HEK293T (cell line): ENCODE measurements around the gene ESPNL.

Experiments
- ARNT ChIP-seq: fragments of 450-650 bp; IDR thresholded peaks from 2 replicates; pipeline ENCODE4 v1.6.1; 2017; ENCODE audit warnings: mild to moderate bottlenecking
- ELF4 ChIP-seq: fragments of 450-650 bp; IDR thresholded peaks from 2 replicates; pipeline ENCODE4 v1.6.1; 2017; ENCODE audit warnings: antibody characterized with exemption
- FOXK2 ChIP-seq: fragments of 450-650 bp; IDR thresholded peaks from 2 replicates; pipeline ENCODE4 v1.6.1; 2016; ENCODE audit warnings: mild to moderate bottlenecking
- FOXM1 ChIP-seq: fragments of 450-650 bp; IDR thresholded peaks from 2 replicates; pipeline ENCODE4 v1.6.1; 2017; ENCODE audit warnings: mild to moderate bottlenecking, borderline replicate concordance
- HDGF ChIP-seq: fragments of 450-650 bp; IDR thresholded peaks from 2 replicates; pipeline ENCODE4 v1.6.1; 2017; ENCODE audit warnings: antibody characterized with exemption, borderline replicate concordance
- LEF1 ChIP-seq: fragments of 450-650 bp; IDR thresholded peaks from 2 replicates; pipeline ENCODE4 v1.6.1; 2017; ENCODE audit warnings: mild to moderate bottlenecking, borderline replicate concordance
- SP1 ChIP-seq: fragments of 450-650 bp; IDR thresholded peaks from 2 replicates; pipeline ENCODE4 v1.6.1; 2017
- SUZ12 ChIP-seq: fragments of 450-650 bp; IDR thresholded peaks from 2 replicates; pipeline ENCODE4 v1.6.1; 2016; ENCODE audit warnings: mild to moderate bottlenecking
- TARDBP ChIP-seq: fragments of 450-650 bp; IDR thresholded peaks from 2 replicates; pipeline ENCODE4 v1.6.1; 2016
- TF ChIP-seq, protein P1 (sequence below): fragments of 450-650 bp; IDR thresholded peaks from 2 replicates; pipeline ENCODE4 v1.6.1; 2016

DNA sequence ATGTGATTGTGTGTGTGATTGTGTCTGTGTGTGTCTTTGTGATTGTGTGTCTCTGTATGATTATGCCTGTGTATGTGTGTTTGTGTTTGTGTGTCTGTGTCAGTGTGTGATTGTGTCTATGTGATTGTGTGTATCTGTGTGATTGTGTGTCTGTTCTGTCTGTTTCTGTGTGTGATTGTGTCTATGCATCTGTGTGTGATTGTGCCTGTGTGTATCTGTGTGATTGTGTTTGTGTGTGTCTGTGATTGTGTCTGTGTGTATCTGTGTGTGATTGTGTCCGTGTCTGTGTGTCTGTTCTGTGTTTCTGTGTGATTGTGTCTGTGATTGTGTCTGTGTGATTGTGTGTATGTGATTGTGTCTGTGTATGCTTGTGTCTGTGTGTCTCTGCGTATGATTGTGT lies 26.2 kb downstream of the ESPNL start:
- TF ChIP-seq FOXM1 (no peak), ARNT (no peak), HDGF (no peak), SP1 (no peak), FOXK2 (no peak), LEF1 (no peak), ELF4 (no peak), TARDBP (no peak), SUZ12 (no peak)
- TF ChIP-seq, protein P1, sequence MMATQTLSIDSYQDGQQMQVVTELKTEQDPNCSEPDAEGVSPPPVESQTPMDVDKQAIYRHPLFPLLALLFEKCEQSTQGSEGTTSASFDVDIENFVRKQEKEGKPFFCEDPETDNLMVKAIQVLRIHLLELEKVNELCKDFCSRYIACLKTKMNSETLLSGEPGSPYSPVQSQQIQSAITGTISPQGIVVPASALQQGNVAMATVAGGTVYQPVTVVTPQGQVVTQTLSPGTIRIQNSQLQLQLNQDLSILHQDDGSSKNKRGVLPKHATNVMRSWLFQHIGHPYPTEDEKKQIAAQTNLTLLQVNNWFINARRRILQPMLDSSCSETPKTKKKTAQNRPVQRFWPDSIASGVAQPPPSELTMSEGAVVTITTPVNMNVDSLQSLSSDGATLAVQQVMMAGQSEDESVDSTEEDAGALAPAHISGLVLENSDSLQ = no peak
